Measurements from ENCODE around the gene NRXN2.

NRXN2 gene

GRCh38 chr11:64751136-64751535, 28.1 kb upstream of the NRXN2 start:
- TF ChIP-seq TEAD4 (IDR thresholded peaks at IDR 0.05) (no peak), RAD21 (IDR thresholded peaks at IDR 0.05; ENCODE audit: low read depth) (no peak), YY1 (IDR thresholded peaks at IDR 0.05; ENCODE audit: low read depth) (no peak), TCF12 (IDR thresholded peaks at IDR 0.05; ENCODE audit: low read depth) (no peak), EGR1 (IDR thresholded peaks at IDR 0.05) (no peak), TAF1 (IDR thresholded peaks at IDR 0.05; ENCODE audit: low read depth) (no peak)

- TF ChIP-seq RAD21 (IDR thresholded peaks at IDR 0.05; ENCODE audit: low read depth) (no peak), YY1 (IDR thresholded peaks at IDR 0.05; ENCODE audit: low read depth) (no peak), EP300 (IDR thresholded peaks at IDR 0.05; ENCODE audit: borderline replicate concordance) (no peak), EGR1 (IDR thresholded peaks at IDR 0.05) (no peak), CREB1 (IDR thresholded peaks at IDR 0.05; ENCODE audit: low read depth) (no peak), MAX (IDR thresholded peaks at IDR 0.05) (no peak), TCF12 (IDR thresholded peaks at IDR 0.05; ENCODE audit: low read depth) (no peak), NFIC (IDR thresholded peaks at IDR 0.05) (no peak), ZBTB7A (IDR thresholded peaks at IDR 0.05; ENCODE audit: low read depth) (no peak), FOXM1 (IDR thresholded peaks at IDR 0.05; ENCODE audit: borderline replicate concordance, low read depth) (no peak)
Measured at GRCh38 chr11:64750361-64751054, 27.5 kb upstream of the NRXN2 start.

- TF ChIP-seq MAX (IDR thresholded peaks at IDR 0.05) (no peak), FOXM1 (IDR thresholded peaks at IDR 0.05; ENCODE audit: borderline replicate concordance, low read depth) (no peak), RAD21 (IDR thresholded peaks at IDR 0.05; ENCODE audit: low read depth) (no peak), YY1 (IDR thresholded peaks at IDR 0.05; ENCODE audit: low read depth) (no peak), TCF12 (IDR thresholded peaks at IDR 0.05; ENCODE audit: low read depth) (no peak), CEBPB (IDR thresholded peaks at IDR 0.05) (no peak), REST (IDR thresholded peaks at IDR 0.05; ENCODE audit: low read depth) (no peak), CREB1 (IDR thresholded peaks at IDR 0.05; ENCODE audit: low read depth) (no peak), NFIC (IDR thresholded peaks at IDR 0.05) (no peak), EP300 (IDR thresholded peaks at IDR 0.05; ENCODE audit: borderline replicate concordance) (no peak), TAF1 (IDR thresholded peaks at IDR 0.05; ENCODE audit: low read depth) (no peak), EGR1 (IDR thresholded peaks at IDR 0.05) (no peak), TEAD4 (IDR thresholded peaks at IDR 0.05) (no peak), ZBTB7A (IDR thresholded peaks at IDR 0.05; ENCODE audit: low read depth) (no peak), USF1 (IDR thresholded peaks at IDR 0.05) (no peak)
Measured at GRCh38 chr11:64747961-64748665, 25.1 kb upstream of the NRXN2 start.

- TF ChIP-seq CREB1 (IDR thresholded peaks at IDR 0.05; ENCODE audit: low read depth) (no peak), EGR1 (IDR thresholded peaks at IDR 0.05) (no peak), USF1 (IDR thresholded peaks at IDR 0.05) (no peak), NFIC (IDR thresholded peaks at IDR 0.05) (no peak), RAD21 (IDR thresholded peaks at IDR 0.05; ENCODE audit: low read depth) (no peak), MAX (IDR thresholded peaks at IDR 0.05) (no peak), YY1 (IDR thresholded peaks at IDR 0.05; ENCODE audit: low read depth) (no peak), CEBPB (IDR thresholded peaks at IDR 0.05) (no peak), REST (IDR thresholded peaks at IDR 0.05; ENCODE audit: low read depth) (no peak), ZBTB7A (IDR thresholded peaks at IDR 0.05; ENCODE audit: low read depth) (no peak), TCF12 (IDR thresholded peaks at IDR 0.05; ENCODE audit: low read depth) (no peak), TAF1 (IDR thresholded peaks at IDR 0.05; ENCODE audit: low read depth) (no peak), EP300 (IDR thresholded peaks at IDR 0.05; ENCODE audit: borderline replicate concordance) (no peak), FOXM1 (IDR thresholded peaks at IDR 0.05; ENCODE audit: borderline replicate concordance, low read depth) (no peak), TEAD4 (IDR thresholded peaks at IDR 0.05) (no peak)
Measured at GRCh38 chr11:64746486-64746885, 23.5 kb upstream of the NRXN2 start.

Data from Ishikawa (cell line).